ENCODE results near the gene SLC2A9.

The SLC2A9 gene

DNA sequence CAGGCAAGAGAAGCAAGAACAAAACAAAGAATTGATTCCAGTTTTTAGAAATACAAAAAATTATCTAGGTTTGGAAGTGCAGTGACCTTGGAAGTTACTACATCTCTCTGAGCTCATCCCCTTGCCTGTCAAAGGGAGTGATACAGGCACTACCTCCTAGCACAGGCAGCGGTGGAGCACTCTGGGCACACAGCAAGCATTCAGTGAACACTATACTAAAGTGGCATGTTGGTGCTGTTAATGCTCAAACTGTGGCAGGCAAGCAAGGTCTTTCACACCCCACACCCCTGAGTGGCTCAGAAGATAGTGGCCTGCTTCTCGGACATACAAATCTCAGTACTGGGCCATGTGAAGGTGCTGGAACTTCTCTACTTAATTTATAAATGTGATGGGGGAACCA lies 188.7 kb downstream of the SLC2A9 start:
- no peak overlapping the region for H3K4me2 ChIP-seq (ENCODE audit: low read length)
- H3K36me3 ChIP-seq (replicated peaks; ENCODE audit: low read depth, low read length) = no peaks in the 10 kb centered on the region
- no peaks in the 10 kb centered on the region for H3K4me1 ChIP-seq (ENCODE audit: low read length)
- no peaks in the 10 kb centered on the region for H3K9me3 ChIP-seq (ENCODE audit: insufficient read depth, low read length)
- no peak overlapping the region for H3K9ac ChIP-seq (ENCODE audit: low read length)
- H2AFZ ChIP-seq (ENCODE audit: low read depth, low read length) = no peak overlapping the region
- TF ChIP-seq EZH2phosphoT487 (IDR thresholded peaks at IDR 0.05; ENCODE audit: low read depth) (no peak), CTCF (IDR thresholded peaks at IDR 0.05; ENCODE audit: low read depth, low read length) (no peak)
- no peak overlapping the region for H3K27ac ChIP-seq (ENCODE audit: low read length)
- H4K20me1 ChIP-seq (ENCODE audit: insufficient read depth, low read length) = no peaks in the 10 kb centered on the region
- H3K79me2 ChIP-seq (ENCODE audit: low read length) = no peaks in the 10 kb centered on the region
- H3K27me3 ChIP-seq (ENCODE audit: low read depth, low read length) = peaks cover 7% of the 10 kb centered on the region; the same call in 1 of the 2 replicates
- no peak overlapping the region for H3K4me3 ChIP-seq (ENCODE audit: low read length)

DNA sequence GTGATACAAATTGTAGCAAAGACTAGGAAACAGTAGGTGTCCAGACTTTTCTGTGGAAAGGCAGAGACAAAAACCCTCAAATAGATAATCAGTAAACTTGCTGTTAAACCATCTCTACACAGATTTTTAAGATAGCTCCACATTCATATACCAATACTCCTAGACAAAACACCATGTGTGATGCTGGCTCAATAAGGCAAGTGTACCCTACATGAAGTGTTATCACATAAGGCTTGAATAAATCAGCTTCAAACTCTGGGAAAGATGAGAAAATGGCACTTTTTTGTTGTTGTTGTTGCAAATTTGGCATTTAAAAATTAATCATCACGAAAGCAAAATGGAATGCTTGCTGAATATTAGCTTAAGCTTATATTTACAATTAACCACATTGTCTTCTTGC lies 194.7 kb downstream of the SLC2A9 start:
- H3K36me3 ChIP-seq (replicated peaks; ENCODE audit: low read depth, low read length) = no peaks in the 10 kb centered on the region
- H3K4me2 ChIP-seq (ENCODE audit: low read length) = no peak overlapping the region
- no peaks in the 10 kb centered on the region for H3K4me1 ChIP-seq (ENCODE audit: low read length)
- H3K9ac ChIP-seq (ENCODE audit: low read length) = no peak overlapping the region
- H3K79me2 ChIP-seq (ENCODE audit: low read length) = no peaks in the 10 kb centered on the region
- H4K20me1 ChIP-seq (ENCODE audit: insufficient read depth, low read length) = no peaks in the 10 kb centered on the region
- no peak overlapping the region for H3K4me3 ChIP-seq (ENCODE audit: low read length)
- H2AFZ ChIP-seq (ENCODE audit: low read depth, low read length) = no peak overlapping the region
- no peak overlapping the region for H3K27ac ChIP-seq (ENCODE audit: low read length)
- H3K27me3 ChIP-seq (ENCODE audit: low read depth, low read length) = peaks cover 2% of the 10 kb centered on the region; the same call in 1 of the 2 replicates
- no peaks in the 10 kb centered on the region for H3K9me3 ChIP-seq (ENCODE audit: insufficient read depth, low read length)
- no peak for TF ChIP-seq CTCF (IDR thresholded peaks at IDR 0.05; ENCODE audit: low read depth, low read length)
- no peak for TF ChIP-seq EZH2phosphoT487 (IDR thresholded peaks at IDR 0.05; ENCODE audit: low read depth)

DNA sequence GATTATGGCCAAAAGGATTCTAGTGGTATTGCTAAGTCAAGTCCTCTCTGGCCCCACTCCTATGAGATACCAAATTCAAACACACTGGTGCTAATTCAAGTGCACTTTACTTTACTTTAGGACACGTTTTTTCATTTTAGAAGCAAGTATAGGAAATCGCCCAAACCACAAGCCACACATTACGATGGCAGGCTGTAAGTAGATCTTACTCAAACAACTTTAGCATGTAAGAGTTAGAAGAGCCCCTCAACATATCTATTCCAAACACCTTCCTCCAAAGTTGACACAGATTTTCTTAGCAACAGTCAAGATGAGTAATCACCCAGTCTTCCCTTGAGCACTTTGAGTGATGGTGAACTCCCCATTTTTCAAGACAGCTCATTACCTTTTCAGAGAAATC lies 196.2 kb downstream of the SLC2A9 start:
- H3K79me2 ChIP-seq (ENCODE audit: low read length) = no peaks in the 10 kb centered on the region
- TF ChIP-seq CTCF (IDR thresholded peaks at IDR 0.05; ENCODE audit: low read depth, low read length) (no peak), EZH2phosphoT487 (IDR thresholded peaks at IDR 0.05; ENCODE audit: low read depth) (no peak)
- H4K20me1 ChIP-seq (ENCODE audit: insufficient read depth, low read length) = no peaks in the 10 kb centered on the region
- H3K36me3 ChIP-seq (replicated peaks; ENCODE audit: low read depth, low read length) = no peaks in the 10 kb centered on the region
- H2AFZ ChIP-seq (ENCODE audit: low read depth, low read length) = no peak overlapping the region
- no peak overlapping the region for H3K4me2 ChIP-seq (ENCODE audit: low read length)
- no peak overlapping the region for H3K9ac ChIP-seq (ENCODE audit: low read length)
- no peaks in the 10 kb centered on the region for H3K4me1 ChIP-seq (ENCODE audit: low read length)
- no peaks in the 10 kb centered on the region for H3K9me3 ChIP-seq (ENCODE audit: insufficient read depth, low read length)
- no peak overlapping the region for H3K4me3 ChIP-seq (ENCODE audit: low read length)
- H3K27me3 ChIP-seq (ENCODE audit: low read depth, low read length) = peaks cover 2% of the 10 kb centered on the region; the same call in 1 of the 2 replicates
- no peak overlapping the region for H3K27ac ChIP-seq (ENCODE audit: low read length)

GRCh38 chr4:9820343-9820742 lies 201.0 kb downstream of the SLC2A9 start:
- H3K4me3 ChIP-seq (ENCODE audit: low read length) = no peak overlapping the region
- no peaks in the 10 kb centered on the region for H3K9me3 ChIP-seq (ENCODE audit: insufficient read depth, low read length)
- no peak overlapping the region for H3K4me2 ChIP-seq (ENCODE audit: low read length)
- H2AFZ ChIP-seq (ENCODE audit: low read depth, low read length) = no peak overlapping the region
- TF ChIP-seq CTCF (IDR thresholded peaks at IDR 0.05; ENCODE audit: low read depth, low read length) (no peak), EZH2phosphoT487 (IDR thresholded peaks at IDR 0.05; ENCODE audit: low read depth) (no peak)
- no peaks in the 10 kb centered on the region for H3K36me3 ChIP-seq (replicated peaks; ENCODE audit: low read depth, low read length)
- H3K27me3 ChIP-seq (ENCODE audit: low read depth, low read length) = peaks cover 7% of the 10 kb centered on the region; the same call in 1 of the 2 replicates
- H3K4me1 ChIP-seq (ENCODE audit: low read length) = peaks cover 5% of the 10 kb centered on the region; the same call in 1 of the 2 replicates
- H3K9ac ChIP-seq (ENCODE audit: low read length) = no peak overlapping the region
- H3K27ac ChIP-seq (ENCODE audit: low read length) = no peak overlapping the region
- H3K79me2 ChIP-seq (ENCODE audit: low read length) = no peaks in the 10 kb centered on the region
- H4K20me1 ChIP-seq (ENCODE audit: insufficient read depth, low read length) = no peaks in the 10 kb centered on the region

All from OCI-LY3 (cell line).